HepG2 (cell line): ENCODE data around the gene CCR5AS.

Experiments
- ATAC-seq: fragments of 200-7000 bp; cut with Tn5 transposase; 3 replicates; pipeline ENCODE4 v1.9.1; 2020; ENCODE audit warnings: mild to moderate bottlenecking, moderate library complexity
- BruUV-seq: library from RNA; stranded (reverse); fragments of 400-500 nt; replicated peaks from 2 replicates; lab custom pipeline; 2021; lab: Mats Ljungman, UMichigan
- CTCF ChIA-PET: fragments of 300-600 bp; formaldehyde crosslinking; extraction: SDS; loops from one replicate; lab custom pipeline; 2021; ENCODE audit warnings: low total read pairs, inconsistent platforms, low intra/inter-chr PET ratio; lab: Yijun Ruan, JAX
- POLR2A ChIA-PET: fragments of 350-600 bp; sonication (Branson Sonifier 250); formaldehyde crosslinking; loops from one replicate; lab custom pipeline; 2020; ENCODE audit warnings: antibody characterized with exemption, inconsistent platforms; lab: Yijun Ruan, JAX
- DNase-seq: peaks from one replicate; pipeline ENCODE4 v3.0.0-alpha.2; 2015; ENCODE audit warnings: low spot score
- FAIRE-seq: peaks from 3 replicates; lab custom pipeline; 2011; peaks lifted over from hg19 to GRCh38; lab: Jason Lieb, UNC
- H2AFZ ChIP-seq: one replicate; pipeline ENCODE4 v1.6.1; 2011; ENCODE audit warnings: low read length, inconsistent platforms
- H3K27ac ChIP-seq: fragments of 300-600 bp; 3 replicates; pipeline ENCODE4 v1.8.0; 2011; ENCODE audit warnings: mixed run types, mild to moderate bottlenecking, mixed read lengths, low read length, inconsistent platforms; ENCODE audit not compliant: insufficient read depth; ENCODE audit errors: extremely low read length
- H3K27me3 ChIP-seq, 2 experiments: fragments of 200-600 bp in 1 of 2; 2 replicates in 1 of 2; 3 replicates in 1 of 2; pipeline versions ENCODE4 v1.6.0 to v1.8.0; 2011; ENCODE audit warnings: low read length in 2 of 2, mild to moderate bottlenecking in 2 of 2, moderate library complexity in 2 of 2, inconsistent platforms in 1 of 2; ENCODE audit not compliant: insufficient read depth in 2 of 2, control insufficient read depth in 1 of 2
- H3K36me3 ChIP-seq, 2 experiments: fragments of 200-600 bp in 1 of 2; replicated peaks in 1 of 2; 2 replicates in 1 of 2; 3 replicates in 1 of 2; pipeline versions ENCODE4 v1.5.1 to v1.8.0; 2011; ENCODE audit warnings: low read length in 2 of 2, inconsistent platforms in 1 of 2; ENCODE audit not compliant: insufficient read depth in 2 of 2, control insufficient read depth in 1 of 2
- H3K4me1 ChIP-seq: 2 replicates; pipeline ENCODE4 v1.5.1; 2012; ENCODE audit warnings: low read length, inconsistent platforms; ENCODE audit not compliant: insufficient read depth
- H3K4me2 ChIP-seq: 2 replicates; pipeline ENCODE4 v1.6.0; 2011; ENCODE audit warnings: low read depth, low read length, inconsistent platforms
- H3K4me3 ChIP-seq, 3 experiments: fragments of 200-600 bp in 1 of 3; sonication (generic), shearing (Covaris generic) in 1 of 3; replicated peaks in 1 of 3; 2 replicates each; pipeline ENCODE4 v1.5.1; 2011 to 2016; ENCODE audit warnings: low read length in 3 of 3, inconsistent platforms in 2 of 3, low read depth in 2 of 3, mild to moderate bottlenecking in 2 of 3, control low read depth in 1 of 3, mixed read lengths in 1 of 3; ENCODE audit not compliant: insufficient read depth in 1 of 3
- H3K79me2 ChIP-seq: one replicate; pipeline ENCODE4 v1.6.1; 2011; ENCODE audit warnings: low read length, inconsistent platforms; ENCODE audit not compliant: insufficient read depth
- H3K9ac ChIP-seq: 2 replicates; pipeline ENCODE4 v1.6.0; 2011; ENCODE audit warnings: mild to moderate bottlenecking, low read depth, low read length, inconsistent platforms; ENCODE audit not compliant: insufficient read depth
- H3K9me3 ChIP-seq: 2 replicates; pipeline ENCODE4 v1.5.1; 2012; ENCODE audit warnings: mild to moderate bottlenecking, low read length
- H4K20me1 ChIP-seq: 2 replicates; pipeline ENCODE4 v1.6.0; 2011; ENCODE audit warnings: inconsistent platforms, mild to moderate bottlenecking, low read length, moderate library complexity; ENCODE audit not compliant: insufficient read depth
- AKNA ChIP-seq: sonication (generic); formaldehyde crosslinking; IDR thresholded peaks from 2 replicates; pipeline ENCODE4 v1.4.0; 2020; ENCODE audit warnings: missing genetic modification reagents, borderline replicate concordance
- BATF2 ChIP-seq: sonication (generic); formaldehyde crosslinking; IDR thresholded peaks from 2 replicates; pipeline ENCODE4 v1.8.0; 2022; ENCODE audit warnings: mild to moderate bottlenecking, missing genetic modification reagents, moderate library complexity
- CAMTA2 ChIP-seq: sonication (generic); formaldehyde crosslinking; IDR thresholded peaks from 2 replicates; pipeline ENCODE4 v1.4.0; 2020; ENCODE audit warnings: mild to moderate bottlenecking, missing genetic modification reagents, borderline replicate concordance
- DNMT1 ChIP-seq: sonication (generic); formaldehyde crosslinking; IDR thresholded peaks from 2 replicates; pipeline ENCODE4 v1.5.1; 2020; ENCODE audit warnings: mild to moderate bottlenecking, missing genetic modification reagents
- NFAT5 ChIP-seq: sonication (generic); formaldehyde crosslinking; IDR thresholded peaks from 2 replicates; pipeline ENCODE4 v1.4.0; 2020; ENCODE audit warnings: missing genetic modification reagents
- PBX2 ChIP-seq: IDR thresholded peaks from 2 replicates; pipeline ENCODE4 v1.6.1; 2016; ENCODE audit warnings: control low read depth
- TEAD2 ChIP-seq: sonication (generic); formaldehyde crosslinking; IDR thresholded peaks from 2 replicates; pipeline ENCODE4 v1.9.0; 2021; ENCODE audit warnings: missing genetic modification reagents
- ZBTB14 ChIP-seq: sonication (generic); formaldehyde crosslinking; IDR thresholded peaks from 2 replicates; pipeline ENCODE4 v1.4.0; 2020; ENCODE audit warnings: missing genetic modification reagents
- ZNF780A ChIP-seq: sonication (generic); formaldehyde crosslinking; IDR thresholded peaks from 2 replicates; pipeline ENCODE4 v1.8.0; 2022; ENCODE audit warnings: mild to moderate bottlenecking, missing genetic modification reagents, moderate library complexity
- ZNF782 ChIP-seq: sonication (generic); formaldehyde crosslinking; IDR thresholded peaks from 2 replicates; pipeline ENCODE4 v1.4.0; 2020; ENCODE audit warnings: missing genetic modification reagents, mild to moderate bottlenecking, borderline replicate concordance
- WGBS: methylation state at CpG from one replicate; pipeline ENCODE4 v1.1.6; 2017; ENCODE audit warnings: low lambda C conversion rate; 5-methylcytosine and 5-hydroxymethylcytosine counted together
- in situ Hi-C: cut with HindIII; loops from 2 replicates; pipeline ENCODE4 v1.10.0; 2017; ENCODE audit warnings: low pct_unique_long_range_greater_than_20kb; ENCODE audit not compliant: extremely low pct_ligation_motif_present
- intact Hi-C: fragments of 100-400 bp; cut with micrococcal nuclease; formaldehyde crosslinking; loops from one replicate; pipeline ENCODE4 v1.10.0; 2022; ENCODE audit not compliant: unreplicated experiment

Gene CCR5AS

GRCh38 chr3:46354478-46354877 lies 52.4 kb downstream of the CCR5AS start:
- Histone ChIP-seq H3K4me2 (no peak overlapping the region), H4K20me1 (no peaks in the 10 kb centered on the region), H3K27me3 (peaks cover 0 to 9% of the 10 kb centered on the region in 2 experiments; a peak in 2 of 5 replicates), H3K79me2 (no peaks in the 10 kb centered on the region), H3K9ac (no peak overlapping the region), H2AFZ (no peak overlapping the region), H3K4me1 (no peaks in the 10 kb centered on the region), H3K4me3 (no peak overlapping the region), H3K27ac (no peak overlapping the region), H3K36me3 (no peaks in the 10 kb centered on the region), H3K9me3 (no peaks in the 10 kb centered on the region)
- in situ Hi-C loops = no loop called here
- intact Hi-C loops = no loop called here
- no peak for DNase-seq
- BruUV-seq = no TSS peak
- 0% methylated on average over 1 of the region's 1 CpG for WGBS
- ATAC-seq = no peak
- CTCF ChIA-PET = no interaction called here
- TF ChIP-seq DNMT1 (CRISPR knock-in tag) (no peak), PBX2 (no peak), TEAD2 (CRISPR knock-in tag) (no peak), ZNF780A (CRISPR knock-in tag) (no peak), CAMTA2 (CRISPR knock-in tag) (no peak), ZNF782 (CRISPR knock-in tag) (no peak), ZBTB14 (CRISPR knock-in tag) (no peak), NFAT5 (no peak), AKNA (no peak), BATF2 (CRISPR knock-in tag) (no peak)
- POLR2A ChIA-PET = no interaction called here
- no peak for FAIRE-seq
